Measurements from ENCODE around the gene BRIP1. TPM values are rescaled to one million over a fixed set of nuclear protein-coding genes. Genes with fewer than 3 reads are reported as not detected.

The BRIP1 gene
- total RNA-seq, 1 experiment from 2014 or later = 20.2 TPM

DNA sequence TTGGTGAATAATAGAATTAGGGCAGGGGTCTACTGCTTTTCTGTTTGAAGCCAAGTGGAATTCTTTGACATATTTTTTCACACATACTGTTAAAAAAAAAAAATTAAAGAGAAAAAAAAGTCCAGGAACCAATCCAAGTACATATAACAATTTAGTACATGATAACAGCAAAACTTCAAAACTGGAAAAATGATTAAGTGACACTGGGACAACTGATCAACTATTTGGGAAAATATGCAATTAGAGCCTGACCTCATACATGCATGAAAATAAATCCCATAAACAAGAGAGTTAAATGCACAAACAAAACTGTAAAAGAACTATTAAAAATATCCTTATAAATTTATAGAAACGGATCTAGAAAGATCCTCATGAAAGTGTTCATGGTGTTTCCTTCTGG, 27.7 kb downstream of the BRIP1 start:
- Histone ChIP-seq H3K27me3 (ENCODE audit: insufficient read depth, low read length) (no peaks in the 10 kb centered on the region), H3T11ph (ENCODE audit: low read length) (no peak overlapping the region), H3K14ac (ENCODE audit: insufficient read depth, low read length) (no peak overlapping the region), H2AFZ (ENCODE audit: low read length) (no peak overlapping the region), H3K9me3 (ENCODE audit: control insufficient read depth, low read depth, low read length) (no peaks in the 10 kb centered on the region), H4K5ac (ENCODE audit: insufficient read length, low read depth, low read length) (no peak overlapping the region), H3K4ac (ENCODE audit: low read depth, low read length) (no peak overlapping the region), H2AK5ac (ENCODE audit: insufficient read length, low read length) (no peak overlapping the region), H3K56ac (ENCODE audit: insufficient read length, low read depth, low read length) (no peak overlapping the region), H3K23me2 (ENCODE audit: insufficient read length, low read depth, low read length, poor library complexity, severe bottlenecking) (no peaks in the 10 kb centered on the region), H2BK15ac (ENCODE audit: low read depth, low read length) (no peak overlapping the region), H4K8ac (replicated peaks; ENCODE audit: insufficient read length, low read depth, low read length) (no peak overlapping the region), H3K27ac (ENCODE audit: insufficient read length, low read depth, low read length) (no peak overlapping the region), H3K9ac (ENCODE audit: extremely low read depth, insufficient read length, low read length) (no peak overlapping the region), H3K79me1 (ENCODE audit: insufficient read depth, low read depth, low read length, poor library complexity, severe bottlenecking) (no peaks in the 10 kb centered on the region), H2BK120ac (ENCODE audit: low read depth, low read length, poor library complexity, severe bottlenecking) (no peak overlapping the region), H3K79me2 (ENCODE audit: insufficient read depth, low read length) (no peaks in the 10 kb centered on the region), H3K23ac (ENCODE audit: insufficient read length, low read depth, low read length) (no peak overlapping the region), H3K18ac (ENCODE audit: insufficient read length, low read depth, low read length) (no peak overlapping the region), H2BK5ac (ENCODE audit: insufficient read length, low read length) (no peak overlapping the region), H4K20me1 (ENCODE audit: control insufficient read depth, insufficient read depth, insufficient read length) (no peaks in the 10 kb centered on the region), H2BK20ac (ENCODE audit: low read depth, low read length, poor library complexity, severe bottlenecking) (no peak overlapping the region), H3K4me2 (ENCODE audit: insufficient read depth, insufficient read length, low read length) (no peak overlapping the region), H4K91ac (ENCODE audit: insufficient read length, low read depth, low read length) (no peak overlapping the region), H3K4me1 (ENCODE audit: insufficient read depth, low read length) (no peaks in the 10 kb centered on the region), H2BK12ac (ENCODE audit: insufficient read length, low read depth, low read length) (no peak overlapping the region)
- peaks cover 0 to 7% (median 4%) of the 10 kb centered on the region in 3 experiments; a peak in 5 of 7 replicates for H3K36me3 Mint-ChIP-seq (ENCODE audit: insufficient read depth in 1 of 3, low read depth in 3 of 3)
- no peak overlapping the region for H3K27ac Mint-ChIP-seq
- no CpG with 5 or more reads among the region's 1 CpG for WGBS (ENCODE audit: extremely low coverage, insufficient read length, low lambda C conversion rate)
- no peak for TF ChIP-seq CTCF (conservative IDR thresholded peaks at IDR 0.05)
- DNase-seq = no peak
- no peaks in the 10 kb centered on the region for H3K9me3 Mint-ChIP-seq
- peaks cover 0 to 2% of the 10 kb centered on the region in 2 experiments; a peak in 1 of 4 replicates for H3K4me1 Mint-ChIP-seq
- H3K27me3 Mint-ChIP-seq (ENCODE audit: low read depth) = no peaks in the 10 kb centered on the region
- no peak overlapping the region for H3K4me3 Mint-ChIP-seq
